Ovary (tissue), 9 donors: ENCODE results near the gene MATN3. TPM values are rescaled to one million over a fixed set of nuclear protein-coding genes. Genes with fewer than 3 reads are reported as not detected.
"Not testable (repeated sequence)": the region's sequence is repeated elsewhere in the genome, so short reads cannot be mapped to it uniquely, and the experiment has no call there.

ENCODE experiments used
- DNase-seq, 5 donors: peaks; one replicate each; pipeline ENCODE4 v3.0.0-alpha.2; 2019 to 2020
- H3K27ac ChIP-seq, 2 donors: fragments of 200-600 bp; one replicate each; pipeline versions ENCODE4 v1.5.1 to v1.8.0; 2019 to 2022
- H3K27me3 ChIP-seq: fragments of 200-600 bp; one replicate; pipeline ENCODE4 v1.8.0; 2022
- H3K36me3 ChIP-seq: fragments of 200-600 bp; sonication (generic); one replicate; pipeline ENCODE4 v1.5.1; 2019
- H3K4me1 ChIP-seq: one replicate; pipeline ENCODE4 v1.8.1; 2013; ENCODE audit warnings: mild to moderate bottlenecking, moderate library complexity; ENCODE audit not compliant: insufficient read depth
- H3K4me3 ChIP-seq: fragments of 200-600 bp; sonication (generic); one replicate; pipeline ENCODE4 v1.5.1; 2017
- H3K9me3 ChIP-seq, 2 donors: fragments of 200-600 bp in 1 of 2; sonication (generic) in 1 of 2; one replicate each; pipeline versions ENCODE4 v1.5.1 to v1.8.1; 2013 to 2019; ENCODE audit warnings: mild to moderate bottlenecking in 1 of 2, moderate library complexity in 1 of 2
- EP300 ChIP-seq: sonication (generic); formaldehyde crosslinking; IDR thresholded peaks from one replicate; pipeline ENCODE4 v1.6.1; 2017; ENCODE audit warnings: antibody characterized with exemption
- POLR2A ChIP-seq: fragments of 450-650 bp; IDR thresholded peaks from one replicate; pipeline ENCODE4 v1.6.1; 2017; ENCODE audit warnings: antibody characterized with exemption, mild to moderate bottlenecking, moderate library complexity
- WGBS, 3 donors: extraction: QIAGEN DNeasy Blood & Tissue Kit in 1 of 3; methylation state at CpG; one replicate each; pipeline versions ENCODE4 v1.1.5 to v1.1.7; 2013 to 2017; 5-methylcytosine and 5-hydroxymethylcytosine counted together
- intact Hi-C, 4 donors: fragments of 100-400 bp; cut with DNase I; formaldehyde crosslinking; loops; one replicate each; pipeline versions ENCODE4 v1.11.0 to v1.15.1; 2022 to 2023
- polyA plus RNA-seq, 2 donors: library from polyadenylated mRNA; stranded (reverse); fragments of 200-250 nt in 1 of 2; fragments of 350-450 nt in 1 of 2; fragmentation: Illumina TruSeq in 1 of 2; extraction: RNeasy Lipid Tissue Mini Kit (QIAGEN cat#74804) in 1 of 2; gene quantifications; one replicate each; pipeline ENCODE4 v1.2.3, GENCODE V29; 2013 to 2014
- total RNA-seq, 7 donors: library from RNA; depleted of rRNA in 2 of 7; stranded (reverse); fragments of >200 nt in 2 of 7; fragmentation: NEBNext Ultra II Directional in 3 of 7; extraction: Animal tissue kit (Norgen Biotek cat#: 25700) in 3 of 7; gene quantifications; one replicate each; pipeline versions ENCODE4 v1.1.0 to v1.2.4, GENCODE V29; 2016 to 2023
- TF ChIP-seq, protein P1 (sequence below), 3 donors: fragments of 450-650 bp in 2 of 3; fragments of 200-600 bp in 1 of 3; IDR thresholded peaks; one replicate each; pipeline versions ENCODE4 v1.5.1 to v1.8.0; 2016 to 2022; ENCODE audit warnings: antibody characterized with exemption in 3 of 3, mild to moderate bottlenecking in 1 of 3
- donor health status: DM: no; HTN: no; CAD: no; lungs with moderate emphysema.
- donor health status: DM: no; HTN: no; CAD: no.
- donor health status: Bipolar disorder and iron deficiency.
- donor health status: DM: yes; HTN: yes; CAD: no.
- donor health status: DM: no; HTN: no; CAD: no.
- donor health status: DM: yes; HTN: yes; CAD: no.

Gene MATN3
- total and polyA plus RNA-seq, 9 donors: 0.34 to 2.5 (median 0.73) TPM

DNA sequence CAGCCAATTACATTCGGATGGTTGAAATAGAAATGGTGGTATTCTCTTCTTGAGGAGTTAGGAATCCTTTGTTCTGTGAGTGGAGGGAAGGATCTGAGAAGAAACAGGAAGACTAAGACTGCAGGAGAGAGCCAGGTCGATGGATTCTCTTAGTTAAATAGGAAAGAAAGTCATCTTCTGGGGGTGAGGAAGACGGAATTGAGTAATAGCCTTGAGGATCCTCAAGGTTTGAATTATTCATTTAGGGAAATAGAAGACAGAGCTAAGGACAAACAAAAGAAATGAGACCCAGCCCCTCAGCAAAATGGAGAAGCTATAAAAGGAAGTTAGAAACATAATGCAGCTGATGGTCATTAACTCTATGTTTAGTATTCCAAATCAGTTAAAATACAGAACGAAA is 37.2 kb upstream of the MATN3 start:
- Histone ChIP-seq H3K4me1 (peaks cover 8% of the 10 kb centered on the region), H3K36me3 (no peaks in the 10 kb centered on the region), H3K27ac (peak overlapping the region in 1 of 2 donors; percentile 97), H3K27me3 (no peaks in the 10 kb centered on the region), H3K9me3 (no peaks in the 10 kb centered on the region), H3K4me3 (peak overlapping the region; percentile 77)
- intact Hi-C loops: no loop called here
- DNase-seq: no peak
- TF ChIP-seq POLR2A (no peak), EP300 (no peak)
- TF ChIP-seq, protein P1, sequence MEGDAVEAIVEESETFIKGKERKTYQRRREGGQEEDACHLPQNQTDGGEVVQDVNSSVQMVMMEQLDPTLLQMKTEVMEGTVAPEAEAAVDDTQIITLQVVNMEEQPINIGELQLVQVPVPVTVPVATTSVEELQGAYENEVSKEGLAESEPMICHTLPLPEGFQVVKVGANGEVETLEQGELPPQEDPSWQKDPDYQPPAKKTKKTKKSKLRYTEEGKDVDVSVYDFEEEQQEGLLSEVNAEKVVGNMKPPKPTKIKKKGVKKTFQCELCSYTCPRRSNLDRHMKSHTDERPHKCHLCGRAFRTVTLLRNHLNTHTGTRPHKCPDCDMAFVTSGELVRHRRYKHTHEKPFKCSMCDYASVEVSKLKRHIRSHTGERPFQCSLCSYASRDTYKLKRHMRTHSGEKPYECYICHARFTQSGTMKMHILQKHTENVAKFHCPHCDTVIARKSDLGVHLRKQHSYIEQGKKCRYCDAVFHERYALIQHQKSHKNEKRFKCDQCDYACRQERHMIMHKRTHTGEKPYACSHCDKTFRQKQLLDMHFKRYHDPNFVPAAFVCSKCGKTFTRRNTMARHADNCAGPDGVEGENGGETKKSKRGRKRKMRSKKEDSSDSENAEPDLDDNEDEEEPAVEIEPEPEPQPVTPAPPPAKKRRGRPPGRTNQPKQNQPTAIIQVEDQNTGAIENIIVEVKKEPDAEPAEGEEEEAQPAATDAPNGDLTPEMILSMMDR (IDR thresholded peaks at IDR 0.05): no peak
- whole genome bisulfite sequencing, 3 donors: 1 to 2% (median 2%) methylated on average over 4 of the region's 4 CpGs

DNA sequence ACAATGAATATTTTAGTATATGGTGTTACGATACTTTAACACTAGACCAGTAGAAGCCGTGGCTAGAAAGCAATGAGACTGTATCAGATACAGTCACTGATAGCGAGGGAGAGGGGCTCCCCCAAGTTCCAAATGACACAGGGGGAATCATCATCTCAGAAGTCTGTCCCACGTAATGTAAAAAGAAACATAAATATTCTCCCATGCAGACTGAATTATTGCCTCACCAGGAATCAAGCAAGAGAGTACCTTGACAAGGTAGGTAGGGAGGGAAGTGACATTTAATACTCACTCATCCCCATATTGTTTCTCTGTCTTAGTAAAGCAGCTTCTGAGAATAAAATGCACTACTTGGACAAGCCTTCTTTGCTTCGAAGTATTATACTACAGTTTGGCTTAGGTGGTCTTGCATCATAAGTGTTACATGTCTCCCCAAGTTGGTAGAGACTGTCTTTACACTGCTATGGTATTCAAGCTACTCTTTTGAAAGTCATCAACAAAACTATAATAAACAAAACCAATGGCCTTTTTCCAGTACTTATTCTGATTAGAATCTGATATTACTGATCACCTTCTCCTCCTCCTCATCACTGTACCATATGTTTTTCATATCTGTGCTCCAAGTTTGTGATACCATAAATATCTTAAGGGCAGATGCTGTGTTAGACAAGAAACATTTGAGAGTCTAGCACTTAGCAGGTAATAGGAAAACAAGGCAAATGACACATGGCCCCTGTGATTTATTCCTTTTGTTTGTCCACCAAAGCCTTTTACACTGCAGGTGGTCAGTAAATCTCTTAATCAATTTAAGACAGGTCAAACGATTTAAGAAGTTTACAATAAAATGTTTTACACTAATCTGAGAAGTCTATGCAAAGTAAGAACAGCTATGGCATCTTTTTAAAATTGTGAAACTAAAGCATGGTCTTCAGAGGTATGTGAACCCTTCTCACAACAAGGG is 36.3 kb upstream of the MATN3 start:
- Histone ChIP-seq H3K9me3 (no peaks in the 10 kb centered on the region), H3K4me3 (peak overlapping the region; percentile 77), H3K27me3 (no peaks in the 10 kb centered on the region), H3K27ac (peak overlapping the region in 1 of 2 donors; percentile 97), H3K36me3 (no peaks in the 10 kb centered on the region), H3K4me1 (peaks cover 11% of the 10 kb centered on the region)
- 12 to 24% (median 16%) methylated on average over 6 of the region's 6 CpGs for WGBS, 3 donors
- TF ChIP-seq EP300 (no peak), POLR2A (no peak)
- TF ChIP-seq, protein P1 (IDR thresholded peaks at IDR 0.05): no peak
- intact Hi-C loops: no loop called here
- DNase-seq: no peak

DNA sequence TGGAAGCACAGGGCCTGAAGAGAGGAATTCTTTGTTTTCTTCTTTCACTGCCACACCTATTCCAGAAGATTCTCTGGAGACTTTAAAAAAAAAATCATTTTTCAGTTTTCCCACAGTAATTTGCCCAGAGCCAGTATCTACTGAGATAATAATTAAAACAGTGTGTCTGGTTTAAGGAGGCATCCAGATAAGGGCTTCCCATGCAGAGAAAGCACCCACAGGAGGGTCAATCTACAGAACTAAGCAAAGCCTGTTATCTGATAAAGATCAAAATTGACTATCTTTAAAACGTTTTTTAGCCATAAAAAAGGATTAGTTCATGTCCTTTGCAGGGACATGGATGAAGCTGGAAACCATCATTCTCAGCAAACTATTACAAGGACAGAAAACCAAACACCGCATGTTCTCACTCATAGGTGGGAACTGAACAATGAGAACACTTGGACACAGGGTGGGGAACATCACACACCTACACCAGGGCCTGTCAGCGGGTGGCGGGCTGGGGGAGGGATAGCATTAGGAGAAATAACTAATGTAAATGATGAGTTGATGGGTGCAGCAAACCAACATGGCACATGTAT is 33.3 kb upstream of the MATN3 start:
- intact Hi-C loops, H3K4me3 ChIP-seq, DNase-seq, H3K27me3 ChIP-seq, H3K27ac ChIP-seq, H3K9me3 ChIP-seq, H3K36me3 ChIP-seq: not testable (repeated sequence)
- H3K4me1 ChIP-seq: peaks cover 19% of the 10 kb centered on the region
- 61 to 67% (median 66%) methylated on average over 4 of the region's 4 CpGs for WGBS, 3 donors

DNA sequence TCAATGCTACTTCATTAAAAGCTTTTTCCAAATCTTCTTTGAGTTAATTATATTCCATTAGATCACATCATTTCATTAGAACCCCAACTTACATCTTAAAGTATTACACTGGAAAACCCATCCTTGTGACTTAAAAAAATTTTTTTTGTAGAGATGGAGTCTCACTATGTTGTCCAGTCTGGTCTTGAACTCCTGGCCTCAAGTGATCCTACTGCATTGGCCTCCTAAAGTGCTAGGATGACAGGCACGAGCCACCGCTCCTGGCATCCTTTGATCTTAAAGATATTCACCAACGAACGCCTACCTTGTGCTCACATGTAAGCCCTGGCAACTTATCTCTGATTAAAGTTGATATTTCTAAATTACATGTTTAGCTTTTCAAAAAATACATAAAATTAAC is 32.3 kb upstream of the MATN3 start:
- Histone ChIP-seq H3K27ac (no peak overlapping the region), H3K9me3 (no peaks in the 10 kb centered on the region), H3K36me3 (no peaks in the 10 kb centered on the region), H3K27me3 (no peaks in the 10 kb centered on the region), H3K4me1 (peaks cover 19% of the 10 kb centered on the region), H3K4me3 (no peak overlapping the region)
- no peak for DNase-seq
- TF ChIP-seq, protein P1 (IDR thresholded peaks at IDR 0.05): no peak
- TF ChIP-seq EP300 (no peak), POLR2A (no peak)
- intact Hi-C loops: no loop called here
- 71 to 78% (median 78%) methylated on average over 4 of the region's 4 CpGs for WGBS, 3 donors

DNA sequence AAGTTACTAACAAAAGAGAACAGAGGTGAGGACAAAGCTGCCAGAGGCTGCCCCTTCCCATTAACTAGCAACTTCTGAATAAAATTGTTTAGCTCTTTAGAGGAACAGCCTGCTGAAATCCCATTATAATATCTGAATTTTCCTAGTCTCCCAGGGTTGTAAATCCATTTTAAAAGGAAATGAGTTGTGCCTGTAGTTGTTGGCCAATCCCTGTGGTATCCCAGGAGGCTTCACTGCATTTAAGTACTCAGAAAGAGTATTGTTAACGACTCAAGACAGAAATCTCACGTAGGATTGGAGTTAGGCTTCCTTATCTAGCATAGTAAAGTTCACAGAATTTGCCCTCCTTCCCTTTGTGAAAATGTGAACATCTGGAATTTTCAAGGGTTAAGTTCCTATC is 30.1 kb upstream of the MATN3 start:
- Histone ChIP-seq H3K4me1 (peaks cover 16% of the 10 kb centered on the region), H3K27me3 (no peaks in the 10 kb centered on the region), H3K36me3 (no peaks in the 10 kb centered on the region), H3K4me3 (no peak overlapping the region), H3K9me3 (no peaks in the 10 kb centered on the region), H3K27ac (no peak overlapping the region)
- TF ChIP-seq, protein P1 (IDR thresholded peaks at IDR 0.05): no peak
- no peak for DNase-seq
- intact Hi-C loops: no loop called here
- WGBS, 3 donors: 14 to 27% (median 23%) methylated on average over 2 of the region's 2 CpGs
